Cardiac muscle cell (in vitro differentiated cells and primary cell): ENCODE measurements around the gene TNC. TPM values are rescaled to one million over a fixed set of nuclear protein-coding genes. Genes with fewer than 3 reads are reported as not detected.

Experiments
- DNase-seq, 2 donors: peaks; one replicate each; pipeline versions ENCODE4 v3.0.0 to v3.0.0-alpha.2; 2010 to 2017; ENCODE audit warnings: low read depth in 1 of 2, low spot score in 1 of 2
- H3K27ac ChIP-seq: fragments of 200-600 bp; sonication (generic); 2 replicates; pipeline ENCODE4 v1.5.1; 2016
- H3K27me3 ChIP-seq: fragments of 200-600 bp; sonication (generic); 2 replicates; pipeline ENCODE4 v1.6.0; 2016; ENCODE audit warnings: control low read depth
- H3K36me3 ChIP-seq: fragments of 200-600 bp; sonication (generic); 2 replicates; pipeline ENCODE4 v1.5.1; 2016; ENCODE audit warnings: control low read depth
- H3K4me1 ChIP-seq: fragments of 200-600 bp; sonication (generic); 2 replicates; pipeline ENCODE4 v1.8.1; 2017; ENCODE audit warnings: low read depth, mild to moderate bottlenecking, mixed run types
- H3K4me3 ChIP-seq: fragments of 200-600 bp; sonication (generic); 2 replicates; pipeline ENCODE4 v1.5.1; 2016; ENCODE audit warnings: mild to moderate bottlenecking
- H3K9me3 ChIP-seq: fragments of 200-600 bp; sonication (generic); 2 replicates; pipeline ENCODE4 v1.5.1; 2017; ENCODE audit warnings: low read depth, mild to moderate bottlenecking, control low read depth
- polyA plus RNA-seq: library from polyadenylated mRNA; unstranded; fragments of >200 nt; fragmentation: Nextera tagmentation; extraction: Ambion mirVana; gene quantifications from 2 replicates; pipeline ENCODE4 v1.2.1, GENCODE V29; 2016
- total RNA-seq: library from RNA; depleted of rRNA; stranded (reverse); fragments of >200 nt; gene quantifications from 2 replicates; pipeline ENCODE4 v1.2.3, GENCODE V29; 2016
- TF ChIP-seq, protein P1 (sequence below): IDR thresholded peaks from 2 replicates; pipeline ENCODE4 v1.5.1; 2012; ENCODE audit warnings: low read depth, mild to moderate bottlenecking, low read length

The TNC gene
- total and polyA plus RNA-seq, 2 experiments from 2014 or later: 23.9 to 29.7 TPM

DNA sequence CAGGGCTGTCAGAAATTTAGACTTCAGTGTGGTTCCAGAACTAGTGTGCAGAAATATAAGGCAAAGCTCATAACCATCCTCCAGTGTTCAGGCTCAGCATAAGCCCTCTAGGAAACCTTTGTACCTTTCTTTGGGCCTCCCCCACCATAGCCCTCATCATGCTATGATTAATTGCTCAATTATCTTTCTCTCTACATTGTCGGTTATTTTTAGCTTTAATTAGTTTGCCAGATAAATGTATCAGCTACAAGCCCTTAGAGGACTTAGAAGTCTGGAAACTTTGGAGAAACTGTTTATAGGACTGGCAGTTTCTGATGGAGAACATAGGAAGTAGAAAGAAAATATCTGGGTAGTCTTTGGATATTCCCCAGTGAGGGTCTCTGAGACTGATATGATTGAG lies 43.5 kb upstream of the TNC start:
- DNase-seq: no peak
- Histone ChIP-seq H3K36me3 (no peaks in the 10 kb centered on the region), H3K27me3 (no peaks in the 10 kb centered on the region), H3K4me1 (no peaks in the 10 kb centered on the region), H3K4me3 (no peak overlapping the region), H3K9me3 (no peaks in the 10 kb centered on the region), H3K27ac (no peak overlapping the region)
- TF ChIP-seq, protein P1, sequence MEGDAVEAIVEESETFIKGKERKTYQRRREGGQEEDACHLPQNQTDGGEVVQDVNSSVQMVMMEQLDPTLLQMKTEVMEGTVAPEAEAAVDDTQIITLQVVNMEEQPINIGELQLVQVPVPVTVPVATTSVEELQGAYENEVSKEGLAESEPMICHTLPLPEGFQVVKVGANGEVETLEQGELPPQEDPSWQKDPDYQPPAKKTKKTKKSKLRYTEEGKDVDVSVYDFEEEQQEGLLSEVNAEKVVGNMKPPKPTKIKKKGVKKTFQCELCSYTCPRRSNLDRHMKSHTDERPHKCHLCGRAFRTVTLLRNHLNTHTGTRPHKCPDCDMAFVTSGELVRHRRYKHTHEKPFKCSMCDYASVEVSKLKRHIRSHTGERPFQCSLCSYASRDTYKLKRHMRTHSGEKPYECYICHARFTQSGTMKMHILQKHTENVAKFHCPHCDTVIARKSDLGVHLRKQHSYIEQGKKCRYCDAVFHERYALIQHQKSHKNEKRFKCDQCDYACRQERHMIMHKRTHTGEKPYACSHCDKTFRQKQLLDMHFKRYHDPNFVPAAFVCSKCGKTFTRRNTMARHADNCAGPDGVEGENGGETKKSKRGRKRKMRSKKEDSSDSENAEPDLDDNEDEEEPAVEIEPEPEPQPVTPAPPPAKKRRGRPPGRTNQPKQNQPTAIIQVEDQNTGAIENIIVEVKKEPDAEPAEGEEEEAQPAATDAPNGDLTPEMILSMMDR: no peak

DNA sequence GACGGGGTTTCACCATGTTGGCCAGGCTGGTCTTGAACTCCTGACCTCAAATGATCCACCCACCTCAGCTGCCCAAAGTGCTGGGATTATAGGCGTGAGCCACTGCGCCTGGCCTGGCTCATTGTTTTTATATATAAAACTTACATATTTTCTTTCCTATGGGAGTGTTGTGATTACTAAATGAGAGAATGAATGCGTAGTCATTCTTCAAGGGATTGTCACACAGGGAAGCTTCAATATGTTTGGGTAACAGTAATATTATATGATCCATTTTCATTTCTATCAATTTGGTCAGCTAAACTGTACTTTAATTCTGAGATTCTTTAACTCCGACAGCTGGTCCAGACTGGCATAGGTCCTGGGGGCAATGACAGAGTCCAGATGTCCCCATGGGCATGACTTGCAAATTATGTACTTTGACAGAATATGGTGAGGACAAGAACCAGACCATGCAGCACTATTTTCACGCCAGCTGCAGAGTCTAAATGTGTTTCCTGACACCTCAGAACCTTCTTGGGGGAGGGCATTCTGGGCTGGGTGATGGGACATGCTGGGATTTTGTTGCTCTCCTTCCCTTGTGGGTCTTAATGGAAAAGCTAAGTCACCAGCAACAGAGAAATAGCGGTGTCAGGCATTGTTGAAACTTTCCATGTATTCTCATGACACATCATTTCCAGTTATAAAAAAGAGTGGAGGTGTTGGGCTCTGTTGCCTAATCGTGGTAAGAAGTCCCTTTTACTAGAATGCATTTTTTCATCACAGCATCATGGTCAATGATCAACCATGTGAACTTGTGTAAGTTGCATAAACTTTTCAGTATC lies 40.9 kb upstream of the TNC start:
- Histone ChIP-seq H3K36me3 (no peaks in the 10 kb centered on the region), H3K9me3 (no peaks in the 10 kb centered on the region), H3K4me1 (no peaks in the 10 kb centered on the region), H3K27me3 (no peaks in the 10 kb centered on the region), H3K4me3 (no peak overlapping the region), H3K27ac (no peak overlapping the region)
- TF ChIP-seq, protein P1: no peak
- peak in 1 of 2 donors; percentile 37 for DNase-seq

DNA sequence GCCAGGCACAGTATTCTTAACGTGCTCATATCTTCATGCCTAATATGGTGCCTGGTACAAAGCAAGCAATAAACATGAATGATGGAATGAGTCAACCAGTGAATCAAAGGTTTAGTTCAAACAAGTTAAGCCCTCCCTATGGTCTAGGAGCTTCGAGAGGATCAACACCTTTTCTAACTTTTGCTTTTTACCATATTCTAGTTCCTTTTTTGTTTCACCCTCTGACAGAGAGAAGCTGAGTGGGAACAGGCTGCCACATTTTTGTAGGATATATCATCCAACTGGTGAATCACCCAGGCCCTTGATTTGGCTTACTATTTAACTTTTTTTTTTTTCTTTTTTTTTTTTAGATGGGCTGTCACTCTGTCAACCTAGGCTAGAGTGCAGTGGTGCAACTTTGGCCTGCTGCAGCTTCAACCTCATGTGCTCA lies 39.3 kb upstream of the TNC start:
- peak in 1 of 2 donors; percentile 78 for DNase-seq
- Histone ChIP-seq H3K4me3 (no peak overlapping the region), H3K36me3 (no peaks in the 10 kb centered on the region), H3K27ac (no peak overlapping the region), H3K27me3 (no peaks in the 10 kb centered on the region), H3K4me1 (no peaks in the 10 kb centered on the region), H3K9me3 (no peaks in the 10 kb centered on the region)
- TF ChIP-seq, protein P1: no peak

DNA sequence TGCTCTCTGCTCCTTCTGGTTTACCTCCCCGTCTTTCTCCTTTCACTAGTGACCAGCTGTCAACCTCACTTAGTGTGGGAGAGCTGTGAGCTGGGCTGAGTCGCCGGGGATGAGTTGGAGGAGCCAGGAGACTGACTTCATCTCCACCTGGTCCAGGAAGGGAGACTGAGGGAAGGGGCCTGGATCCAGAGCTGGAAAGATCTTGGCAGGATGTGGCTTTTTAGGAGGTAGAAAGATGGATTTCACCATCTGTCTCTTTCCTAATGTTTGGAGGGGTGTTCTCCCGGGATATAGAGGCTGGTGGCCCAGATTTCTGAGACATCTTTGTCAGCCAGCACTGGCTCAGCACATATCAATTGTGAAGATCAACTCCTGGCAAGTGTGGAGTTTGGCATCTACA lies 37.1 kb upstream of the TNC start:
- no peaks in the 10 kb centered on the region for H3K9me3 ChIP-seq
- H3K27me3 ChIP-seq: no peaks in the 10 kb centered on the region
- H3K4me3 ChIP-seq: no peak overlapping the region
- DNase-seq: no peak
- H3K4me1 ChIP-seq: no peaks in the 10 kb centered on the region
- TF ChIP-seq, protein P1: no peak
- no peak overlapping the region for H3K27ac ChIP-seq
- no peaks in the 10 kb centered on the region for H3K36me3 ChIP-seq

DNA sequence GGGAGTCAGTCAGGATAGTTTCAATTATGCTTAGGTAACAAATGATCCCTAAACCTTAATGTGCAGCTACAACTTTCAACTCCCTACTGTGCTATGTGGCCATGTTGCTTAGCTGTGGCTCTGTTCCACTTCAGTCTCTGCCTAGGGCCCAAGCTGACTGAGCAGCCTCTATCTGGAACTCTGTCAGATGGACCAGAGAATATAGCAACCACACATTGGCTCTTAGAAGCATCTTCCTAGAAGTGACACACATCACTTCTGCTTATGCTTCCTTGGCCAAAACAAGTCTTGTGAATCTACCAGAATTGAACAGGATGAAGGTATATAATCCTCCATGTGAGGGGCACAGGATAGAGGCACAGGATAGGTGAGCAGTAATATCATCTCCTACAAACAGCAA lies 36.7 kb upstream of the TNC start:
- Histone ChIP-seq H3K36me3 (no peaks in the 10 kb centered on the region), H3K4me3 (no peak overlapping the region), H3K27ac (no peak overlapping the region), H3K9me3 (no peaks in the 10 kb centered on the region), H3K4me1 (no peaks in the 10 kb centered on the region), H3K27me3 (no peaks in the 10 kb centered on the region)
- TF ChIP-seq, protein P1: no peak
- no peak for DNase-seq
